Activated T-helper 2 cell treated with anti-CD3 and anti-CD28 coated beads, Interferon-gamma antibody, Interleukin-2, Interleukin-4, amounts not matched to agents 10 μg/mL and 5 μg/mL and 100 μg/mL, durations not matched to agents 14 hours and 24 hours and 36 hours (primary cell): ENCODE results near the gene RNF13. TPM values are rescaled to one million over a fixed set of nuclear protein-coding genes. Genes with fewer than 3 reads are reported as not detected.
"Not testable (repeated sequence)": the region's sequence is repeated elsewhere in the genome, so short reads cannot be mapped to it uniquely, and the experiment has no call there.

Experiments used
- DNase-seq: peaks from one replicate; pipeline ENCODE4 v3.0.0; 2021; ENCODE audit warnings: low spot score
- H3K27ac Mint-ChIP-seq: one replicate; pipeline ENCODE4 v1.8.0; 2021; ENCODE audit warnings: mixed read lengths
- H3K27me3 Mint-ChIP-seq: one replicate; pipeline ENCODE4 v1.8.0; 2021; ENCODE audit warnings: low read depth, mixed read lengths
- H3K36me3 Mint-ChIP-seq: one replicate; pipeline ENCODE4 v1.8.0; 2021; ENCODE audit warnings: low read depth, mixed read lengths
- H3K4me1 Mint-ChIP-seq: one replicate; pipeline ENCODE4 v1.8.0; 2021; ENCODE audit warnings: low read depth, mixed read lengths
- H3K4me3 Mint-ChIP-seq: one replicate; pipeline ENCODE4 v1.8.0; 2021; ENCODE audit warnings: low read depth, mild to moderate bottlenecking, moderate library complexity, mixed read lengths
- H3K9me3 Mint-ChIP-seq: one replicate; pipeline ENCODE4 v1.8.0; 2021; ENCODE audit warnings: mixed read lengths
- intact Hi-C: fragments of 100-400 bp; cut with micrococcal nuclease; formaldehyde crosslinking; loops from one replicate; pipeline ENCODE4 v1.15.1; 2023
- total RNA-seq: library from RNA; stranded (reverse); gene quantifications from 2 replicates; pipeline ENCODE4 v1.2.3, GENCODE V29; 2022

The RNF13 gene
- total RNA-seq, 1 donor from 2014 or later, result 33.5 TPM

DNA sequence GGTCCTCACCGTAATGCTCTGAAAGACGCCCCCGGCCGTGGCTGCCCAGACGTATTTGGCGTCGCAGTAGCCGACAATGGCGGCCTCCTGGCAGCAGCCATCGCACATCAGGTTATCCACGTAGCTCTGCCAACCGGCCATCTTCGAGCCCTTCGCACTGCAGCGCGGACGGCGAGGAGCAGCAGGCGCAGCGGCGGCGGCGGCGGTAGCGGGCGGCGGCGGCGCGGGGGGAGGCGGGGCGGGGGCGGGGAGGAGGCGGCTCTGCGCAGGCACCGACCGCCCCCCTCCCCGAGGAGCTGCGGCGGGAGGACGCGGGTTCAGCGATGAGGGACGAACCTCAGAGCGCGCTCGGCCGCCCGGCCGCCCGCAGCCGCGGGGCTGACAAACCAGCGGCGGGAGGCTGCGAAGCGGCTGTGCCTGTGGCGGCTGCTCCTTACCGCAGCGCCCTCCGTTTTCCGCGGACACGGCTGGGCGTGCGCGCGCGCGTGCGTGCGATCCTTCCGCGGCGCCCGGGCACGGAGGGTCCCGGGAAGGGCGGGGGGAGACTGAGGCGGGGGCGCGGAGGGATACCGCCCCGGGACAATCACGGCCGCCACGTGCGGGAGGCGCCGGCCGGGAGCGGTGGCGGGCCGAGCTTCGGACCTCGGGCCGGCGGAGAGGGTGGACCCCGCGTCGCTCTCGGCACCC lies 157.8 kb downstream of the RNF13 start, which contains the start of gene PFN2:
PFN2 (minus strand) TSS at position 180 of the 687 bp plus-strand sequence; CDS start at position 141, 39 bp downstream.
- intact Hi-C loops, result loop anchor here (2.0 to 5.0 kb wide), 2 partner anchors 438 to 526 kb away; partner anchors contain the start of gene TSC22D2
- peak within 1 kb of the TSS; percentile 83 for H3K4me3 Mint-ChIP-seq
- DNase-seq, result peak; percentile 29
- peak within 1 kb of the TSS; percentile 48 for H3K27ac Mint-ChIP-seq
- H3K4me1 Mint-ChIP-seq, result peaks cover 14% of the 10 kb centered on the region
- peaks cover 58% of the 10 kb centered on the region for H3K27me3 Mint-ChIP-seq
- no peaks in the 10 kb centered on the region for H3K9me3 Mint-ChIP-seq
- H3K36me3 Mint-ChIP-seq, result peaks cover 3% of the 10 kb centered on the region

DNA sequence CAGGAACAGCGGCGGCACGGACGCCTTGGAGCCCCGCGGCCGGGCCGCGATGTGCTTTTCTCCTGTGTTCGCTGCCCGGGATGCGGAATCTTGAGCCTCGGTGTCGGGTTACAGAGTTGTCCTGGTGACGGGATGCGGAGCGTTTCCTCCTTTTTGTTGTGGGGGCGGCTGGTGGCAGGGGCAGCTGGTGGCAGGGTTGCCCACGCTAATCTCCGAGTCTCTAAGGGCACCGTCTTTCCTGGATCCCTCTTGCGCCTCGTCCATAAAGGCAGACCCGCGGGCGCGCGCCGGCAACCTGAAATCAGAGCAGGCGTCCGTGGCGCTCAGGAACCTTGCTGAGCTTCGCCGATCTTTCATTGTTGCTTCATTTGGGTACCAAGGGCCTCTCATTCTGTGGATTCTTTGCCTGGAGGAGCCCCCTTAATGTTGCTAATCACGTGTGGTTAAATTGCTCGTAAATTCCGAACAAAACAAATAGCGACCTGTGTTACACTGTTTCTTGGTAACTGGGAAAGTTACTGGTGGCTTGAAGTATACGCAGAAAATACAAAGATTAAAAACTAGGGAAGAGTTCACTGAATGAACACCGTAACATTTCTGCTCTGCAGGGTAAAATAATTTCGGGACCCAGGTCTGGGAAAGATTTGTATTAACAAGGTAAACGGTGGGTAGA lies 158.5 kb downstream of the RNF13 start:
- Mint-ChIP-seq H3K27me3 (peaks cover 65% of the 10 kb centered on the region), H3K9me3 (no peaks in the 10 kb centered on the region), H3K4me1 (peaks cover 14% of the 10 kb centered on the region), H3K27ac (peak overlapping the region; percentile 48), H3K36me3 (peaks cover 3% of the 10 kb centered on the region), H3K4me3 (peak overlapping the region; percentile 83)
- no peak for DNase-seq
- intact Hi-C loops, result loop anchor here (2.0 to 5.0 kb wide), 2 partner anchors 437 to 526 kb away; partner anchors contain the start of gene TSC22D2

DNA sequence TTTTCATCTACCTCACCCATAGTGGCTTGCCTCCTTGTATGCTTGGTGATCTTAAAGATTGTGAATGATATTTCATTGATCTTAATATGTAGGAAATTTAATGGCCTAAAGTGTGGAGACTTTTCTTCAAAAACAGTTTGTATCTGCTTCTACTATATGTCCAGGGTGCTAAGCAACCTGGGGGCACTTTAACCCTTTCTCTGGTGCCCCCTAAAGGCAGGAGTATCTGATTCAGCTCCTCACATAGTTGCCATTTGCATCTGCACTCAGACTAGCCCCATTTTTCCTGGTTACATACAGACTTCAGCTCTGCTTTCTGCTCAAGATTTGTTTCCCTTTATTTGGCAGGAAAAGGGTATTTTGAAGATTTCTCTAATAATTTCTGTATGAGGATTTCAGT lies 162.9 kb downstream of the RNF13 start:
- DNase-seq, result no peak
- no peaks in the 10 kb centered on the region for H3K9me3 Mint-ChIP-seq
- H3K4me1 Mint-ChIP-seq, result peaks cover 8% of the 10 kb centered on the region
- no peaks in the 10 kb centered on the region for H3K36me3 Mint-ChIP-seq
- no peak overlapping the region for H3K4me3 Mint-ChIP-seq
- no peak overlapping the region for H3K27ac Mint-ChIP-seq
- H3K27me3 Mint-ChIP-seq, result peaks cover 70% of the 10 kb centered on the region
- intact Hi-C loops, result no loop called here

DNA sequence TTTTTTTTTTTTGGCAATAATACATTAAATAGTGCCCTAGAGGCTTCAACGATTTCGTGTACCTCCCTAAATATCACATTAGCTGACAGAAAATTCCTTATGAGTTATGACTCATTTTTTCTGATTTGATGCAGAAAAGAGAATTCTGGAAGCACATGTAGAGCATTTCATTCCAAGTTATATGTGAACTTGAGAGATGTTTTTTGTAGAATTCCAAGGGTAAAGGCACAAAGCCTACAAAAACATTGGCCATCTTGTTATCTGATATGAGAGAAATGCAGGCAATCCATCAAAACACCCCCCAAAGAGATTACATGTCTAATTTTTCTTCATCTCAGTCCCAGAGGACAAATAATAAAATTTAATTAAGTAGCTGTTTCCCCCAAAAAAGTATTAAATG lies 164.4 kb downstream of the RNF13 start:
- H3K4me1 Mint-ChIP-seq, result peaks cover 2% of the 10 kb centered on the region
- H3K4me3 Mint-ChIP-seq, result no peak overlapping the region
- H3K27me3 Mint-ChIP-seq, result peaks cover 58% of the 10 kb centered on the region
- no peaks in the 10 kb centered on the region for H3K36me3 Mint-ChIP-seq
- no peak overlapping the region for H3K27ac Mint-ChIP-seq
- no peak for DNase-seq
- intact Hi-C loops, result no loop called here
- H3K9me3 Mint-ChIP-seq, result no peaks in the 10 kb centered on the region

DNA sequence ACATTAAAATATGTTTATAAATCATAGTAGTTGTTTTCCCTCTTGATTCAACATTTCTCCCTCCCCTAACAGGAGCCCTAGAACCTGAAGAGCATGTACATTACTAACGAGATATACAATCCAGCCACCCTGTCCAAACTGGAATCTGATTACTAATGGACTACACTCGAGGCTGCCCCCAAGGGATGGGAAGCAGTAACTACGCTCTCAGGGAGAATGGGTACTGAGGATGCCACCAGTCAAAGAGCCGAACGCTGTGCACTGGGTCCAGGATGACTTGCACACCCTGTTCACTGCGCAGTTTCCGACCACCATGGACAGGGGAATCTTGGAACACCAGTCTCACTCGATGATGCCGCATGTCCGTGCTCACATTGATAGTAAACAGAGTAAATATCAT lies 169.0 kb downstream of the RNF13 start:
- H3K27ac Mint-ChIP-seq, H3K9me3 Mint-ChIP-seq, H3K4me1 Mint-ChIP-seq, DNase-seq, H3K4me3 Mint-ChIP-seq, H3K36me3 Mint-ChIP-seq, intact Hi-C loops: not testable (repeated sequence)
- H3K27me3 Mint-ChIP-seq, result peaks cover 28% of the 10 kb centered on the region

DNA sequence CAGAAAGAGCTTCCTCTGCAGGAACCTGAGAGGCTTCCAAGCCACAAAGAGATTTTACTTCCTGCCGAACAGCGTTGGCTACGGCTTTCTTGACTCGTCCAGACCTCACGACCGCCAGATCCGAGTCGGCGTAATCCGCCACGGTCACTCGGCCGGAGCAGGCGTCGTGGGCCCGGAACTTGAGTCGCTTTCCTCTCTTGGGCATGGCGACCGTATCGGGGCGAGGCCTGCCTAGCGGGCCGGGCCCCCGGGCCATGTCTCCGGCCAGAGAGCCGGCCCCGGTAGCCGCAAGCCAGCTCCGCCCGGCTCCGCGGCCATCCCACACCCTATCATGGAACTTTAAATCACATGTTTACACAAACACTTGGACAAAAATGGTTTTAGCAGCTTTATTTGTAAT lies 170.0 kb downstream of the RNF13 start:
- intact Hi-C loops, H3K4me3 Mint-ChIP-seq, H3K27ac Mint-ChIP-seq, H3K9me3 Mint-ChIP-seq, H3K4me1 Mint-ChIP-seq, DNase-seq, H3K36me3 Mint-ChIP-seq: not testable (repeated sequence)
- H3K27me3 Mint-ChIP-seq, result peaks cover 21% of the 10 kb centered on the region

DNA sequence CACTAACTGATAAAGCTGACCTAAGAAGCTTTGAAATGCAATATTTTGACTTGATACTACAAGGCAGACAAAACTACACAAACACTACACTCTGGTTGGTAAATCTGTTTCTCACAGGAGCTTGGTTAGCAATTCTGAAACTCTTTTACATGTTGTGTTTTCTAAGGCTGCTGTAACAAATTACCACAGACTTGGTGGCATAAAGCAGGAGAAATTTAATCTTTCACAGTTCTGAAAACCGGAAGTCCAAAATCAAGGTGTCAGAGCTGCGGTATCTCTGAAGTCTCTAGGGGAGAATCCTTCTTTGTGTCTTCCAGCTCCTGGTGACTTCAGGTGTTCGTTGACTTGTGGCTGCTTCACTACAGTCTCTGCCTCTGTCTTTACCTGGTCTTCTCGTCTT lies 170.6 kb downstream of the RNF13 start:
- peaks cover 20% of the 10 kb centered on the region for H3K27me3 Mint-ChIP-seq
- no peaks in the 10 kb centered on the region for H3K4me1 Mint-ChIP-seq
- intact Hi-C loops, result no loop called here
- H3K36me3 Mint-ChIP-seq, result no peaks in the 10 kb centered on the region
- no peaks in the 10 kb centered on the region for H3K9me3 Mint-ChIP-seq
- H3K4me3 Mint-ChIP-seq, result no peak overlapping the region
- no peak overlapping the region for H3K27ac Mint-ChIP-seq
- no peak for DNase-seq

DNA sequence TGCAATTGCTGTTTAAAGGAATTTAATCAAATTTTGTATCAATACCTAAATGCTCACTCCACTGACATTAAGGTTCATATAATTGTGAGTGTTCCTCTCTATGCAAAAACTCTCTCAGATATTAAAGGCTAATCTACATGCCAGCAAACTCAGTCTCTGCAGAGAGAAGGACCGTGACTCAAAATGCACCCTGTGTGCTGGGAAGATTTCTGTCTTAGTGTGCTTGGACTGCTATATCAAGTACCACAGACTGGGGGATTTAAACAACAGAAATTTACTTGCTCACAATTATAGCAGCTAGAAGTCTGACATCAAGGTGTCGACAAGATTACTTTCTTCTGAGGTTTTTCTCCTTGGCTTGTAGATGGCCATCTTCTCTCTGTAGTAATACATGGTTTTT lies 176.3 kb downstream of the RNF13 start:
- DNase-seq, result no peak
- Mint-ChIP-seq H3K9me3 (peaks cover 6% of the 10 kb centered on the region), H3K4me3 (no peak overlapping the region), H3K4me1 (no peaks in the 10 kb centered on the region), H3K27me3 (peaks cover 12% of the 10 kb centered on the region), H3K27ac (no peak overlapping the region), H3K36me3 (no peaks in the 10 kb centered on the region)
- intact Hi-C loops, result no loop called here

DNA sequence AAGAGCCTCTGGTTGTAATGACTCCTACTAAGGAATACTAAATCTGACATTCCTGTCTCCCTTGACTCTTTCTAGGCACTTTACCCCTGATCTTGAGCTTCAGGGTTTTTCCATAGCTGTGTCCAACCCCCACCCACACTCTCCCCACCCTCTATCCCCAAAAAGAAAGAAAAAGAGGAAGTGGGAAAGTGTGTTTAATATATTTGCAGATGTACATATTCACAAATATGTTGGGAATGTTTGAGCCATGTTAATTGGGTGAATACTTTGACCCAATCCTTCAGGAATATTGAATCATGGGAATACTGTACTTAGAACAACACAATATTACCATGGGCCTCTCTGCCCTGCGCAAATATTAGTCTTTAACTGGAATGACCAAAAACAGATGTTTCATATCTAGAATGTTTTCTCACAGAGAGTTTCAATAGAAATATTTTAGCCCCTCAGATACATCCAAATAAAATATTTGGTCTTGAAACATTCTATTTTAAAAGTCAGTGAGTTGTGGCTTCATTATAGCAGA lies 177.5 kb downstream of the RNF13 start:
- peaks cover 16% of the 10 kb centered on the region for H3K9me3 Mint-ChIP-seq
- intact Hi-C loops, result no loop called here
- H3K27me3 Mint-ChIP-seq, result peaks cover 11% of the 10 kb centered on the region
- H3K27ac Mint-ChIP-seq, result no peak overlapping the region
- H3K36me3 Mint-ChIP-seq, result no peaks in the 10 kb centered on the region
- DNase-seq, result no peak
- H3K4me1 Mint-ChIP-seq, result no peaks in the 10 kb centered on the region
- H3K4me3 Mint-ChIP-seq, result no peak overlapping the region

DNA sequence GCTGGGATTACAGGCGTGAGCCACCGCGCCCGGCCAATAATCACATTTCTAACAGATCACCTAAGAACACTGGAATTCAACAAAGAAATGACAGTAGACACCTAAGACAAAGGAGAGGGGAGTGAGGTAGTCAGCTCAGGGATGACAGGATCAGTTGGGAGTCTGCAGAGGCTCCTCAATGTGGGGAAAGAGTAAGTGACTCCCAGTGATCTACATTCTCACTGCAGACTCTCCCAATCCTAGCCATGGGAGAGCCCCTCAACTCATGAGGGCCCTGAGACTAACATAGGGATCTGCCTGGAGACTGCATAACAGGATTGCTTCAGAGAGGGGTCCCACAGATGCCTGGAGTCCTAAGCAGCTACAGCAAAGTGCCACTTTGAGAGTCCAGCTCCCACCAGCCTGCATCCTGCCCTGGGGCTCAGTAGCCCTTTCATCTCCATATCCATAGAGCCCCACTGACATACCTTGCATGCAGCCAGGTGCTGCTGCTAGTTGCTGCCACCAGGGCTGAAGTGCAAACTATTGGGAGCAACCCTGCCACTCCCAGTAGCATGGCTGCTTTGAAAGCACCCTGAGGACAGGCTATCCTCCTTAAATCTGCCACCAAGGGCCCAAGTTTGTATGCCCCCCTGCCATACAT lies 179.5 kb downstream of the RNF13 start:
- Mint-ChIP-seq H3K27me3 (peaks cover 10% of the 10 kb centered on the region), H3K4me3 (no peak overlapping the region), H3K36me3 (no peaks in the 10 kb centered on the region), H3K27ac (no peak overlapping the region), H3K9me3 (peaks cover 19% of the 10 kb centered on the region), H3K4me1 (no peaks in the 10 kb centered on the region)
- no peak for DNase-seq
- intact Hi-C loops, result no loop called here

DNA sequence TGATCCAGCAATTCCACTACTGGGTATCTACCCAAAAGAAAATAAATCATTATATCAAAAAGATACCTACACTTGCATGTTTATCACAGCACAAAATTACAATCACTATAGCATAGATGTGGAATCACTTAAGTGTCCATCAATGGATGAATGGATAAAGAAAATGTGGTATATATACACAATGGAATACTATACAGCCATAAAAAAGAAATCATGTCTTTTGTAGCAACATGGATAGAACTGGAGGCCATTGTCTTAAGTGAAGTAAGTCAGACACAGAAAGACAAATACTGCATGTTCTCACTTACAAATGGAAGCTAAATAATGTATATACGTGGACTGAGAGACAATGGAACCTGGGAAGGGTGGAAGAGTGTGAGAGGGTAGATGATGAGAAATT lies 185.9 kb downstream of the RNF13 start:
- Mint-ChIP-seq H3K4me3 (no peak overlapping the region), H3K27me3 (peaks cover 5% of the 10 kb centered on the region), H3K36me3 (no peaks in the 10 kb centered on the region), H3K27ac (no peak overlapping the region), H3K4me1 (no peaks in the 10 kb centered on the region), H3K9me3 (peaks cover 13% of the 10 kb centered on the region)
- DNase-seq, result no peak
- intact Hi-C loops, result no loop called here

DNA sequence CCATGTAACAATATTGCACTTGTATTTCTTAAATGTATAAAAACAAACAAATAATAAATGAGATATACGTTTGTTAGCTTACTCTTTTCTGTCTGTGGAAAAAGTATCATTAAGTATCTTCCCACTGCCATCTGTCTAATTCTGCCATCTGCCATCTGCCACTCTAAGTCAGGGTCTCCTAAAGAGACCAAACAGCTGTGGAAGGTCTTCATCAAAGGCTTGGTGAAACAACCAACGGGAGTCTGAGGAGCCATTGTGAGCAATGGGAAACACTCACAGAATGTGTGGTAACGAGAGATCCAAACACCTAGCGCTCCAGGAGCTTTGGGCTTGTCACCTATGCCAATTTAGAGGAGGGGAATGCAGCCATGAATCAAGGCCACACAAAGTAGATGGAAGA lies 186.4 kb downstream of the RNF13 start:
- H3K27ac Mint-ChIP-seq, result no peak overlapping the region
- peaks cover 13% of the 10 kb centered on the region for H3K9me3 Mint-ChIP-seq
- H3K27me3 Mint-ChIP-seq, result peaks cover 5% of the 10 kb centered on the region
- no peaks in the 10 kb centered on the region for H3K4me1 Mint-ChIP-seq
- intact Hi-C loops, result no loop called here
- no peaks in the 10 kb centered on the region for H3K36me3 Mint-ChIP-seq
- no peak overlapping the region for H3K4me3 Mint-ChIP-seq
- DNase-seq, result no peak

DNA sequence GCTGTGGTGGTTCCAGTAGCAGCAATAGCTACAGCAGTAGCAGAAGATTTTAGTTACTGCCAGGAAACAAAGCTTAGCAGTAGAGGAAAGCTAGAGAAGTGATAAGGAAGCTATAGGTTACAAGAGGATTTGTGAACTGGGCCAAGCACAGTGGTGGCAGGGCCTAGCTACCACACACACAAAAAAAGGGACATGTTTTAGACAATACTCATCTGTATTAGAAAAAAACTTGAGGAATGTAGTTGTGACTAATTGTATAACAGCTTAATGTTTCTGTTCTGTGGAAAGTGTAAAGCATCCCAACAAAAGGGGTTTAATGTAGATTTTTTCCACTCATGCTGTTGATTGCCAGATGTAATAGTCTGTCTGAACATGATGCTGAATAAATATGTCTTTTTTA lies 187.6 kb downstream of the RNF13 start:
- Mint-ChIP-seq H3K27ac (no peak overlapping the region), H3K27me3 (peaks cover 5% of the 10 kb centered on the region), H3K9me3 (peaks cover 1% of the 10 kb centered on the region), H3K4me3 (no peak overlapping the region), H3K4me1 (no peaks in the 10 kb centered on the region), H3K36me3 (no peaks in the 10 kb centered on the region)
- DNase-seq, result no peak
- intact Hi-C loops, result no loop called here
